Keratinocyte (primary cell): ENCODE measurements around the gene MELK. TPM values are rescaled to one million over a fixed set of nuclear protein-coding genes. Genes with fewer than 3 reads are reported as not detected.

ENCODE experiments used
- DNase-seq: peaks from one replicate; pipeline ENCODE4 v3.0.0-alpha.2; 2011; ENCODE audit warnings: low read depth, missing footprints, low spot score
- FAIRE-seq: peaks from 2 replicates; lab custom pipeline; 2011; peaks lifted over from hg19 to GRCh38; lab: Jason Lieb, UNC
- H2AFZ ChIP-seq: 2 replicates; pipeline ENCODE4 v1.6.0; 2012; ENCODE audit warnings: low read length, control low read depth, inconsistent platforms; ENCODE audit not compliant: control insufficient read depth
- H3K27ac ChIP-seq: 2 replicates; pipeline ENCODE4 v1.5.1; 2011; ENCODE audit warnings: low read length; ENCODE audit not compliant: control insufficient read depth, insufficient read depth
- H3K27me3 ChIP-seq: 3 replicates; pipeline ENCODE4 v1.6.0; 2011; ENCODE audit warnings: low read length; ENCODE audit not compliant: control insufficient read depth, insufficient read depth; ENCODE audit errors: extremely low read depth
- H3K36me3 ChIP-seq, 2 experiments: 2 replicates in 1 of 2; 3 replicates in 1 of 2; pipeline ENCODE4 v1.5.1; 2011; ENCODE audit warnings: low read length in 2 of 2, mild to moderate bottlenecking in 1 of 2; ENCODE audit not compliant: control insufficient read depth in 2 of 2, insufficient read depth in 2 of 2; ENCODE audit errors: extremely low read depth in 1 of 2
- H3K4me1 ChIP-seq: 3 replicates; pipeline ENCODE4 v1.5.1; 2011; ENCODE audit warnings: low read length; ENCODE audit not compliant: control insufficient read depth, insufficient read depth; ENCODE audit errors: extremely low read depth
- H3K4me2 ChIP-seq: 3 replicates; pipeline ENCODE4 v1.6.0; 2011; ENCODE audit warnings: low read depth, low read length; ENCODE audit not compliant: control insufficient read depth, insufficient read depth; ENCODE audit errors: extremely low read depth
- H3K4me3 ChIP-seq, 3 experiments: fragments of 200-600 bp in 1 of 3; sonication (generic) in 1 of 3; 2 replicates in 2 of 3; 3 replicates in 1 of 3; pipeline ENCODE4 v1.5.1; 2011 to 2016; ENCODE audit warnings: low read length in 3 of 3, mild to moderate bottlenecking in 3 of 3, control low read depth in 2 of 3, inconsistent platforms in 1 of 3, low read depth in 1 of 3, mixed read lengths in 1 of 3, mixed run types in 1 of 3, moderate library complexity in 1 of 3; ENCODE audit not compliant: control insufficient read depth in 2 of 3, insufficient read depth in 2 of 3; ENCODE audit errors: extremely low read depth in 1 of 3
- H3K79me2 ChIP-seq: 2 replicates; pipeline ENCODE4 v1.6.0; 2012; ENCODE audit warnings: low read length; ENCODE audit not compliant: control insufficient read depth, insufficient read depth
- H3K9ac ChIP-seq: 3 replicates; pipeline ENCODE4 v1.6.0; 2011; ENCODE audit warnings: low read length; ENCODE audit not compliant: control insufficient read depth, insufficient read depth; ENCODE audit errors: extremely low read depth
- H3K9me1 ChIP-seq: 3 replicates; pipeline ENCODE4 v1.6.0; 2011; ENCODE audit warnings: low read length; ENCODE audit not compliant: control insufficient read depth, insufficient read depth; ENCODE audit errors: extremely low read depth
- H3K9me3 ChIP-seq: 2 replicates; pipeline ENCODE4 v1.5.1; 2012; ENCODE audit warnings: low read depth, low read length; ENCODE audit not compliant: control insufficient read depth
- H4K20me1 ChIP-seq: 3 replicates; pipeline ENCODE4 v1.6.0; 2011; ENCODE audit warnings: low read length; ENCODE audit not compliant: control insufficient read depth, insufficient read depth; ENCODE audit errors: extremely low read depth
- CTCF ChIP-seq, 3 experiments: IDR thresholded peaks in 1 of 3; conservative IDR thresholded peaks in 1 of 3; optimal IDR thresholded peaks in 1 of 3; 2 replicates in 2 of 3; 3 replicates in 1 of 3; pipeline versions ENCODE3 to v1.5.1; 2011; ENCODE audit warnings: low read length in 3 of 3, mild to moderate bottlenecking in 3 of 3, moderate library complexity in 2 of 3, control low read depth in 1 of 3, inconsistent platforms in 1 of 3; ENCODE audit not compliant: insufficient read depth in 2 of 3; ENCODE audit errors: extremely low read depth in 1 of 3
- EZH2 ChIP-seq: IDR thresholded peaks from one replicate; pipeline ENCODE4 v1.6.1; 2012; ENCODE audit warnings: inconsistent platforms, mild to moderate bottlenecking, low read length, moderate library complexity
- dilution Hi-C: fragments of 300-500 bp; cut with MboI; formaldehyde crosslinking; loops from one replicate; pipeline ENCODE4 v1.7.0; 2020; ENCODE audit warnings: low sequenced_read_pairs; ENCODE audit not compliant: extremely low pct_ligation_motif_present
- polyA plus RNA-seq, 5 experiments: library from polyadenylated mRNA; depleted of rRNA in 3 of 5; stranded (reverse) in 3 of 5; stranded (forward) in 1 of 5; unstranded in 1 of 5; fragments of >200 nt; gene quantifications; 1 replicate in 1 of 5; 2 replicates in 3 of 5; 3 replicates in 1 of 5; pipeline versions ENCODE4 v1.2.1 to v1.2.3, GENCODE V29; 2011 to 2012; ENCODE audit warnings: missing spikeins in 2 of 5, low read depth in 1 of 5, low replicate concordance in 1 of 5

Gene MELK
- polyA plus RNA-seq, 1 donor (not counting 4 experiments of a cell fraction or from before 2014, with no cell fraction given), result 45.3 TPM

GRCh38 chr9:36676778-36677485 lies 104.2 kb downstream of the MELK start:
- Histone ChIP-seq H3K27me3 (no peaks in the 10 kb centered on the region), H3K9me1 (no peaks in the 10 kb centered on the region), H3K9me3 (no peaks in the 10 kb centered on the region), H3K27ac (no peak overlapping the region), H4K20me1 (no peaks in the 10 kb centered on the region), H3K4me2 (no peak overlapping the region), H3K79me2 (no peaks in the 10 kb centered on the region), H3K4me1 (no peaks in the 10 kb centered on the region), H3K4me3 (no peak overlapping the region), H3K36me3 (peaks cover 0 to 4% of the 10 kb centered on the region in 2 experiments), H3K9ac (no peak overlapping the region), H2AFZ (no peak overlapping the region)
- FAIRE-seq, result no peak
- no peak for DNase-seq
- dilution Hi-C loops, result no loop called here
- TF ChIP-seq CTCF (optimal IDR thresholded peaks at IDR 0.05 in 1 of 3, IDR thresholded peaks at IDR 0.05 in 1 of 3, conservative IDR thresholded peaks at IDR 0.05 in 1 of 3; ENCODE audit: extremely low read depth in 1 of 3, insufficient read depth in 2 of 3, low read length in 3 of 3), result no peak
- TF ChIP-seq EZH2, result no peak

- H3K4me1 ChIP-seq, result no peaks in the 10 kb centered on the region
- no peak for TF ChIP-seq CTCF (optimal IDR thresholded peaks at IDR 0.05 in 1 of 3, IDR thresholded peaks at IDR 0.05 in 1 of 3, conservative IDR thresholded peaks at IDR 0.05 in 1 of 3; ENCODE audit: extremely low read depth in 1 of 3, insufficient read depth in 2 of 3, low read length in 3 of 3)
- no peak for TF ChIP-seq EZH2
- dilution Hi-C loops, result no loop called here
- no peak overlapping the region for H3K27ac ChIP-seq
- H3K9ac ChIP-seq, result no peak overlapping the region
- DNase-seq (no peak), FAIRE-seq (no peak)
- H3K9me3 ChIP-seq, result no peaks in the 10 kb centered on the region
- no peaks in the 10 kb centered on the region for H3K9me1 ChIP-seq
- H3K36me3 ChIP-seq, result peaks cover 0 to under 1% of the 10 kb centered on the region in 2 experiments
- no peaks in the 10 kb centered on the region for H4K20me1 ChIP-seq
- no peaks in the 10 kb centered on the region for H3K79me2 ChIP-seq
- H3K4me2 ChIP-seq, result no peak overlapping the region
- H3K4me3 ChIP-seq, result no peak overlapping the region
- no peak overlapping the region for H2AFZ ChIP-seq
- H3K27me3 ChIP-seq, result no peaks in the 10 kb centered on the region
Observed at GRCh38 chr9:36677611-36678010, 104.9 kb downstream of the MELK start.
